ENCODE data around the gene INTS1.

- no peak for TF ChIP-seq CTCF (conservative IDR thresholded peaks at IDR 0.05 in 1 of 2, IDR thresholded peaks at IDR 0.05 in 1 of 2; ENCODE audit: extremely low read depth in 1 of 2, insufficient read depth in 1 of 2, low read depth in 1 of 2, low read length in 2 of 2)
- TF ChIP-seq EZH2 (IDR thresholded peaks at IDR 0.05; ENCODE audit: borderline replicate concordance, low read length), result no peak
Observed at GRCh38 chr7:1447112-1447511, 57.1 kb downstream of the INTS1 start.
